ENCODE measurements around the gene CFAP410.

- TF ChIP-seq CTCF (IDR thresholded peaks at IDR 0.05; ENCODE audit: low read depth, low read length, poor library complexity, severe bottlenecking) (no peak), EZH2phosphoT487 (IDR thresholded peaks at IDR 0.05; ENCODE audit: borderline replicate concordance, low read length) (no peak)
These were observed 10.9 kb upstream of the CFAP410 start for GRCh38 chr21:44349847-44350772.
